Caco-2 (cell line): ENCODE results near the gene SFXN3. TPM values are rescaled to one million over a fixed set of nuclear protein-coding genes. Genes with fewer than 3 reads are reported as not detected.

Experiments used
- BruUV-seq: library from RNA; stranded (reverse); fragments of 400-500 nt; replicated peaks from 2 replicates; lab custom pipeline; 2021; lab: Mats Ljungman, UMichigan
- CTCF ChIA-PET: fragments of 300-600 bp; sonication (Branson Sonifier 250); formaldehyde crosslinking; loops from one replicate; lab custom pipeline; 2022; ENCODE audit warnings: antibody characterized with exemption; lab: Charles Lee
- POLR2A ChIA-PET: fragments of 300-600 bp; sonication (Branson Sonifier 250); formaldehyde crosslinking; loops from one replicate; lab custom pipeline; 2022; ENCODE audit warnings: antibody characterized with exemption; lab: Charles Lee
- DNase-seq, 2 experiments: peaks; one replicate each; pipeline versions ENCODE4 v3.0.0 to v3.0.0-alpha.2; 2020 to 2022
- H3K27me3 ChIP-seq: replicated peaks from 2 replicates; pipeline ENCODE4 v1.6.0; 2011; ENCODE audit warnings: low read length; ENCODE audit not compliant: control insufficient read depth, insufficient read depth
- H3K36me3 ChIP-seq: 2 replicates; pipeline ENCODE4 v1.5.1; 2011; ENCODE audit warnings: low read length; ENCODE audit not compliant: control insufficient read depth, insufficient read depth
- H3K4me1 ChIP-seq: fragments of 250-450 bp; sonication (Bioruptor Pico); 2 replicates; pipeline ENCODE4 v1.5.1; 2020; ENCODE audit warnings: mild to moderate bottlenecking
- H3K4me3 ChIP-seq: 2 replicates; pipeline ENCODE4 v1.5.1; 2011; ENCODE audit warnings: low read depth, mild to moderate bottlenecking, control low read depth, low read length
- H3K9me3 ChIP-seq: fragments of 250-450 bp; sonication (Bioruptor Pico); 2 replicates; pipeline ENCODE4 v1.5.1; 2020; ENCODE audit warnings: mild to moderate bottlenecking, moderate library complexity
- H3K27ac Mint-ChIP-seq: one replicate; pipeline ENCODE4 v1.8.0; 2022; ENCODE audit warnings: mixed read lengths; ENCODE audit not compliant: unreplicated experiment
- H3K27me3 Mint-ChIP-seq: one replicate; pipeline ENCODE4 v1.8.0; 2022; ENCODE audit warnings: mixed read lengths; ENCODE audit not compliant: insufficient read depth, unreplicated experiment
- H3K36me3 Mint-ChIP-seq: one replicate; pipeline ENCODE4 v1.8.0; 2022; ENCODE audit warnings: mild to moderate bottlenecking, mixed read lengths; ENCODE audit not compliant: insufficient read depth, unreplicated experiment
- H3K4me1 Mint-ChIP-seq: one replicate; pipeline ENCODE4 v1.8.0; 2022; ENCODE audit warnings: low read depth, mixed read lengths; ENCODE audit not compliant: unreplicated experiment
- H3K4me3 Mint-ChIP-seq: one replicate; pipeline ENCODE4 v1.8.0; 2022; ENCODE audit warnings: mild to moderate bottlenecking, moderate library complexity, mixed read lengths; ENCODE audit not compliant: unreplicated experiment
- H3K9me3 Mint-ChIP-seq: one replicate; pipeline ENCODE4 v1.8.0; 2022; ENCODE audit warnings: mixed read lengths; ENCODE audit not compliant: unreplicated experiment
- intact Hi-C: fragments of 100-400 bp; cut with micrococcal nuclease; formaldehyde crosslinking; loops from one replicate; pipeline ENCODE4 v1.10.0; 2022; ENCODE audit not compliant: unreplicated experiment
- total RNA-seq: library from RNA; stranded (reverse); gene quantifications from 2 replicates; pipeline ENCODE4 v1.2.3, GENCODE V29; 2022
- TF ChIP-seq, protein P1 (sequence below), 2 experiments: fragments of 200-600 bp in 1 of 2; IDR thresholded peaks; 1 replicate in 1 of 2; 2 replicates in 1 of 2; pipeline versions ENCODE4 v1.5.1 to v1.8.0; 2011 to 2022; ENCODE audit warnings: antibody characterized with exemption in 1 of 2, control low read depth in 1 of 2, inconsistent platforms in 1 of 2, low read depth in 1 of 2, low read length in 1 of 2, mild to moderate bottlenecking in 1 of 2, moderate library complexity in 1 of 2; ENCODE audit not compliant: insufficient read depth in 1 of 2, severe bottlenecking in 1 of 2, unreplicated experiment in 1 of 2

SFXN3 gene
- total RNA-seq, 1 experiment from 2014 or later = 23.4 TPM

DNA sequence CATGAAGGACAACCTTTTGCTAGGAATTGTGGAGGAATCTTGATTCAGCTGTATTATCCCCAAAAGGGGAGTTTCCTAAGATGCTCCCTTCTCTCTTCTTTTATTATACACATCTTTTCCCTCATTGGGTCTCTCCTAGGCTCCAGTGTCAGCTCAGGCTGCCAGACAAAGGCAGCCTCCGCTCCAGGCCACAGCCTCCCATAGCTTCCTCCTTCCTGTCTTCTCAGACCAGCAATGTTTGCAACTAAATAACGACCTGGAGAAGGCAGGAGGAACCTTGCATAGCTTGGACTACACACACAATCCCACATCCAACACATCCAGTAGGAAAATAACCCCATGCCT lies 12.3 kb downstream of the SFXN3 start:
- Histone ChIP-seq H3K9me3 (no peaks in the 10 kb centered on the region), H3K27me3 (no peaks in the 10 kb centered on the region), H3K4me1 (peaks cover 24% of the 10 kb centered on the region), H3K36me3 (no peaks in the 10 kb centered on the region), H3K4me3 (peak overlapping the region; percentile 40)
- Mint-ChIP-seq H3K4me3 (peak overlapping the region; percentile 92), H3K27me3 (no peaks in the 10 kb centered on the region), H3K27ac (peak overlapping the region; percentile 99), H3K9me3 (no peaks in the 10 kb centered on the region), H3K4me1 (peaks cover 14% of the 10 kb centered on the region), H3K36me3 (no peaks in the 10 kb centered on the region)
- intact Hi-C loops = loop anchor here (1.0 kb wide), 1 partner anchor 17 kb away; no protein-coding TSS in a partner anchor
- no peak for DNase-seq
- TF ChIP-seq, protein P1, sequence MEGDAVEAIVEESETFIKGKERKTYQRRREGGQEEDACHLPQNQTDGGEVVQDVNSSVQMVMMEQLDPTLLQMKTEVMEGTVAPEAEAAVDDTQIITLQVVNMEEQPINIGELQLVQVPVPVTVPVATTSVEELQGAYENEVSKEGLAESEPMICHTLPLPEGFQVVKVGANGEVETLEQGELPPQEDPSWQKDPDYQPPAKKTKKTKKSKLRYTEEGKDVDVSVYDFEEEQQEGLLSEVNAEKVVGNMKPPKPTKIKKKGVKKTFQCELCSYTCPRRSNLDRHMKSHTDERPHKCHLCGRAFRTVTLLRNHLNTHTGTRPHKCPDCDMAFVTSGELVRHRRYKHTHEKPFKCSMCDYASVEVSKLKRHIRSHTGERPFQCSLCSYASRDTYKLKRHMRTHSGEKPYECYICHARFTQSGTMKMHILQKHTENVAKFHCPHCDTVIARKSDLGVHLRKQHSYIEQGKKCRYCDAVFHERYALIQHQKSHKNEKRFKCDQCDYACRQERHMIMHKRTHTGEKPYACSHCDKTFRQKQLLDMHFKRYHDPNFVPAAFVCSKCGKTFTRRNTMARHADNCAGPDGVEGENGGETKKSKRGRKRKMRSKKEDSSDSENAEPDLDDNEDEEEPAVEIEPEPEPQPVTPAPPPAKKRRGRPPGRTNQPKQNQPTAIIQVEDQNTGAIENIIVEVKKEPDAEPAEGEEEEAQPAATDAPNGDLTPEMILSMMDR (IDR thresholded peaks at IDR 0.05; ENCODE audit: insufficient read depth in 1 of 2, low read depth in 1 of 2, low read length in 1 of 2, severe bottlenecking in 1 of 2, unreplicated experiment in 1 of 2) = no peak
- BruUV-seq = TSS peak; percentile 92
- ChIA-PET POLR2A (interaction anchor here (0.7 to 2.1 kb wide), 9 partner anchors 9 to 162 kb away, joined by 3 to 24 read pairs (median 9); partner anchors contain the start of genes KAZALD1, PDZD7 and SFXN3), CTCF (interaction anchor here (0.6 to 3.1 kb wide), 23 partner anchors 8 to 171 kb away, joined by 3 to 47 read pairs (median 4); partner anchors contain the start of genes KAZALD1, PDZD7, SFXN3 and TLX1)

DNA sequence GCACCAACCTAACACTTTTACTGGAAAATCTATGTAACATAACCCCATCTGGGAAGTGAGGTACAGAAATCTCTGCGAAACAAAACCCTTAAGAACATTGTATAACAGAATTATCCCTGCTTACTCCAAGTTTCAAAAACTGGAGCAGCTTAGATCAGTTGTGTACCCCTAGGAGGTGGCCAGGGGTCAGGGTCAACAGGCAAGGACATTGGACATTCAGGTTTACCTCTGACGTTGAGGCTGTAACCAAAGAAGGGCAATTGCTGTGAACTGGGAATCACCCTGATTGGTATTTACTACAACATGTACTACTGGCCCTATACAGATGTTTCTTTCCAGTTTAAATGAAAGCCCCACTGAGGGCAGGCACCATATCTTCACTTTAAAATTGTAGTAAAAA lies 13.1 kb downstream of the SFXN3 start:
- no peak for DNase-seq
- peak overlapping the region; percentile 99 for H3K27ac Mint-ChIP-seq
- H3K4me1 Mint-ChIP-seq = peaks cover 14% of the 10 kb centered on the region
- ChIA-PET CTCF (interaction anchor here (1.2 to 2.4 kb wide), 6 partner anchors 11 to 118 kb away, joined by 7 to 47 read pairs (median 21); partner anchors contain the start of gene KAZALD1), POLR2A (interaction anchor here (1.9 to 2.1 kb wide), 2 partner anchors 16 to 18 kb away, joined by 14 to 24 read pairs; partner anchors contain the start of gene KAZALD1)
- intact Hi-C loops = no loop called here
- no peak overlapping the region for H3K4me3 ChIP-seq
- no peaks in the 10 kb centered on the region for H3K9me3 Mint-ChIP-seq
- TF ChIP-seq, protein P1 (IDR thresholded peaks at IDR 0.05; ENCODE audit: insufficient read depth in 1 of 2, low read depth in 1 of 2, low read length in 1 of 2, severe bottlenecking in 1 of 2, unreplicated experiment in 1 of 2) = no peak
- H3K27me3 Mint-ChIP-seq = no peaks in the 10 kb centered on the region
- no peaks in the 10 kb centered on the region for H3K36me3 Mint-ChIP-seq
- no peaks in the 10 kb centered on the region for H3K27me3 ChIP-seq
- H3K4me3 Mint-ChIP-seq = no peak overlapping the region
- H3K36me3 ChIP-seq = no peaks in the 10 kb centered on the region
- peaks cover 24% of the 10 kb centered on the region for H3K4me1 ChIP-seq
- no peaks in the 10 kb centered on the region for H3K9me3 ChIP-seq
- no TSS peak for BruUV-seq

DNA sequence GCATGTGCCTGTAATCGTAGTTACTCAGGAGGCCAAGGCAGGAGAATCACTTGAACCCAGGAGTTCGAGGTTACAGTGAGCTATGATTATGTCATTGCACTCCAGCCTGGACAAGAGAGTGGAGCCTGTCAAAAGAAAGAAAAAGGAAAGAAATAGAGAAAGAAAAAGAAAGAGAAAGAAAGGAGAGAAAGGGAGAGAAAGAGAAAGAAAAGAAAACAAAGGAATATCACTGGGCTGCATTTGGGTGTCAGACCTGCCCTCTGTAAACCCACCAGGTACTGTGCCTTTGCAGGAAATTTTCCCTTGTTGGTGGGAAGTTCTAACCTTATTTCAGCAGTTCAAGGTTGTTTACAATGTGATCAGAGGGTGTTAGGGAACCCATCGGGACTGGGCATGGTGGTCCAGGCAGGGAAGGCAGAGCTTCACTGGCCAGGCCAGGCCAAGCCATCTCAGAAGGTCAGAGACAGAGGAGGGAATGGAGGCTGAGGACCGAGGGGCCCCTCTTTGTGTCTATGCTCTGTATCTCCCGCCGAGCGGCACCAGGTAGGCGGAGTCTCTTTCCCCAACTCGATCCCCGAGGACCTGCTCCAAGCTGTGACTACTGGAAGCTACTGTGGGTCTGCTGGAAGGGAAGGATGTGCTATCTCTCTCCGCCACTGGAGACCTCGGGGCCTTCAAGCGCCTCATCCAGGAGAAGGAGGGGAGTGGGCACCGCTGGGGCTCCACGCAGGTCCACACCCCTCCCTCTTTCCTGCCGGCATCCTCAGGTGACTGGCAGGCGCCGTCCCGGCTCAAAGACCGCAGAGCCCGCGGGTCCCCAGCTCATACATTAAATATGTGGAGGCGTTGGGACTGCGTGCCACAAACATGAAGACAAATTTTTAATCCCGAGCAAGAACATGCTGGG lies 15.6 kb downstream of the SFXN3 start:
- peaks cover 14% of the 10 kb centered on the region for H3K4me1 Mint-ChIP-seq
- TF ChIP-seq, protein P1 (IDR thresholded peaks at IDR 0.05; ENCODE audit: insufficient read depth in 1 of 2, low read depth in 1 of 2, low read length in 1 of 2, severe bottlenecking in 1 of 2, unreplicated experiment in 1 of 2) = no peak
- ChIA-PET POLR2A (interaction anchor here (1.2 kb wide), 1 partner anchor 16 kb away, joined by 3 read pairs; the partner anchor contains the start of genes PDZD7 and SFXN3), CTCF (interaction anchor here (0.6 to 1.3 kb wide), 3 partner anchors 9 to 427 kb away, joined by 3 to 5 read pairs (median 3); no protein-coding TSS in a partner anchor)
- no TSS peak for BruUV-seq
- H3K27ac Mint-ChIP-seq = no peak overlapping the region
- H3K36me3 Mint-ChIP-seq = no peaks in the 10 kb centered on the region
- H3K4me3 Mint-ChIP-seq = no peak overlapping the region
- Histone ChIP-seq H3K27me3 (no peaks in the 10 kb centered on the region), H3K4me1 (peaks cover 18% of the 10 kb centered on the region), H3K36me3 (no peaks in the 10 kb centered on the region), H3K4me3 (no peak overlapping the region), H3K9me3 (no peaks in the 10 kb centered on the region)
- intact Hi-C loops = no loop called here
- no peaks in the 10 kb centered on the region for H3K27me3 Mint-ChIP-seq
- H3K9me3 Mint-ChIP-seq = no peaks in the 10 kb centered on the region
- no peak for DNase-seq
